GM06990 (cell line): ENCODE measurements around the gene CCNYL1.

Experiments
- DNase-seq: peaks from one replicate; pipeline ENCODE4 v3.0.0-alpha.2; 2011; ENCODE audit not compliant: insufficient read length; ENCODE audit errors: extremely low read depth
- H3K27me3 ChIP-seq: replicated peaks from 2 replicates; pipeline ENCODE4 v1.6.0; 2011; ENCODE audit warnings: low read length; ENCODE audit not compliant: control insufficient read depth, insufficient read depth
- H3K36me3 ChIP-seq: 2 replicates; pipeline ENCODE4 v1.5.1; 2011; ENCODE audit warnings: low read length; ENCODE audit not compliant: control insufficient read depth, insufficient read depth
- H3K4me3 ChIP-seq: replicated peaks from 2 replicates; pipeline ENCODE4 v1.5.1; 2011; ENCODE audit warnings: low read depth, mild to moderate bottlenecking, control low read depth, low read length
- TF ChIP-seq, protein P1 (sequence below): IDR thresholded peaks from 2 replicates; pipeline ENCODE4 v1.5.1; 2011; ENCODE audit warnings: low read length, control low read depth, mild to moderate bottlenecking, inconsistent platforms; ENCODE audit not compliant: insufficient read depth, poor library complexity, severe bottlenecking

CCNYL1 gene

DNA sequence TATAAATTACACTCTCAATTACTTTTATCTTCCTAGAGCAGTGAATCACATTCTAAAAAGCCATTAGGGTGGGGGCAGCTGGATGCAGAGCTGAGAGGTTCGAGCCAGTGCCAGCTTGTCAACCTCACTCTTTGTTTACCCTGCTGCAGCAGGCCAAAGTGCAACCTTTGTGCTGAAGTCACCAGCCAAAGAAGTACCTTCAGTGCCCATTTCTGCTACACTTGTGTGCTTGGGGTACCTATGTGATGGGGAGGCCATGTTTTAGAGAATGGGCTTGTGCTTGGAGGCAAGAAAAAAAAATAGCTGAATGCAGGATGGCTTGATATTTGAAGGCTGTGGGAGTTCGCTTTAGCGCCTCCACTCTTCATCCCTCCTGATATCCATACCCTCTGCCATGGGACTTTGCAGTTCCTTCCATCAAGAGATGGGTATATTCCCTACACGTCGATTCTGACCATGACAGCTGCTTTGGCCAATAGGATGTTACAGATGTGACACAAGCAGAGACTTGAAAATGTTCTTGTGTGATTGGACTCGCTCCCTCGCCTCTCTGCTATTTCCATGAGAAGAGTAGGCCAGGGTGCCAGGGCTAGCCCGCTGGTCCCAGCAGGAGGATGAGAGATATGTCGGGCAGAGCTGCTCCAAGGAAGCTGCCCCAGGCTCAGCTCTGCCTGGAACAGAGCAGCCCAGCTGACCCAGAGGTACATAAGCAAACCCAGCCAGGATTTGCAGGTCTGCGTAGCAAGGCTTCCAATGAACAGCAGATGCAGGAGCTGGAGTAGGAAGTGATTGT lies 71.0 kb downstream of the CCNYL1 start:
- H3K36me3 ChIP-seq = no peaks in the 10 kb centered on the region
- TF ChIP-seq, protein P1, sequence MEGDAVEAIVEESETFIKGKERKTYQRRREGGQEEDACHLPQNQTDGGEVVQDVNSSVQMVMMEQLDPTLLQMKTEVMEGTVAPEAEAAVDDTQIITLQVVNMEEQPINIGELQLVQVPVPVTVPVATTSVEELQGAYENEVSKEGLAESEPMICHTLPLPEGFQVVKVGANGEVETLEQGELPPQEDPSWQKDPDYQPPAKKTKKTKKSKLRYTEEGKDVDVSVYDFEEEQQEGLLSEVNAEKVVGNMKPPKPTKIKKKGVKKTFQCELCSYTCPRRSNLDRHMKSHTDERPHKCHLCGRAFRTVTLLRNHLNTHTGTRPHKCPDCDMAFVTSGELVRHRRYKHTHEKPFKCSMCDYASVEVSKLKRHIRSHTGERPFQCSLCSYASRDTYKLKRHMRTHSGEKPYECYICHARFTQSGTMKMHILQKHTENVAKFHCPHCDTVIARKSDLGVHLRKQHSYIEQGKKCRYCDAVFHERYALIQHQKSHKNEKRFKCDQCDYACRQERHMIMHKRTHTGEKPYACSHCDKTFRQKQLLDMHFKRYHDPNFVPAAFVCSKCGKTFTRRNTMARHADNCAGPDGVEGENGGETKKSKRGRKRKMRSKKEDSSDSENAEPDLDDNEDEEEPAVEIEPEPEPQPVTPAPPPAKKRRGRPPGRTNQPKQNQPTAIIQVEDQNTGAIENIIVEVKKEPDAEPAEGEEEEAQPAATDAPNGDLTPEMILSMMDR = no peak
- DNase-seq = no peak
- H3K27me3 ChIP-seq = no peaks in the 10 kb centered on the region
- no peak overlapping the region for H3K4me3 ChIP-seq

DNA sequence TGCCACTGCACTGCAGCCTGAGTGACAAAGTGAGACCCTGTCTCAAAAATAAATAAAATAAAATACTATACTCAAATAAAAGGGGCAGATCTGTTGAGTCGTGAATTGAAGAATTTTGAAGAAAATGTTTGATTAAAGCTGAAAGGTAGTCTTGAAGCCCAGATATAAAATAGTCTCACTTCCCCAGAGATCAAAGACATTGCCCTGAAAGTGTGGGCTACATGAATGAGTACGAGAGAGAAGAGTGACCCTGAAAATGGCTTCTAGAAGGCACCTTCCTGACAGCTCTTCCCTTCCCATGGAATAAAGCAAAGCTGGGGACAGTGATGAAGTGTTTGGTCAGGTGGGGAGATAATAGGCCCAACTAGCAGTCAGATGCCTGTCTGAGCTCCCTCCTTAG lies 72.1 kb downstream of the CCNYL1 start:
- Histone ChIP-seq H3K36me3 (no peaks in the 10 kb centered on the region), H3K27me3 (no peaks in the 10 kb centered on the region), H3K4me3 (no peak overlapping the region)
- TF ChIP-seq, protein P1 = no peak
- DNase-seq = no peak

DNA sequence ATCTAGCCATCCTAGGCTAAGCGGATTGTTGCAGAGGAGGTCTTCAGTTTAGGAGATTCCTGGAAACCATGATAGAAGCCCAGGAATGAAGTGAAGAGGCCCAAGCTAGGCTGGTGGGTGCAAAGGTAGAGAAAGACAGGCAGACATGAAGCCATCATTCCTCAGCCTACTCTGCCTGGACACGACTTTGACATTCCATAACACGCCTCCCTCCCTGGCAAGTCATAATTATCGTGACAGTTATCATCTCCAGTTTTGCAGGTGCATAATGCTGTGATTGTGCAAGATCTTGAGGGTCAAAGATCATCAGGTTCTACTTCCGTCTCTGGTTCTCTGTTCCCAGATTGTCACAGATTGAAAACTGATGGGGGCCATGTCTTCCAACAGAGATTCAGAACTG lies 73.5 kb downstream of the CCNYL1 start:
- Histone ChIP-seq H3K27me3 (no peaks in the 10 kb centered on the region), H3K36me3 (no peaks in the 10 kb centered on the region), H3K4me3 (no peak overlapping the region)
- no peak for DNase-seq
- TF ChIP-seq, protein P1 = no peak

DNA sequence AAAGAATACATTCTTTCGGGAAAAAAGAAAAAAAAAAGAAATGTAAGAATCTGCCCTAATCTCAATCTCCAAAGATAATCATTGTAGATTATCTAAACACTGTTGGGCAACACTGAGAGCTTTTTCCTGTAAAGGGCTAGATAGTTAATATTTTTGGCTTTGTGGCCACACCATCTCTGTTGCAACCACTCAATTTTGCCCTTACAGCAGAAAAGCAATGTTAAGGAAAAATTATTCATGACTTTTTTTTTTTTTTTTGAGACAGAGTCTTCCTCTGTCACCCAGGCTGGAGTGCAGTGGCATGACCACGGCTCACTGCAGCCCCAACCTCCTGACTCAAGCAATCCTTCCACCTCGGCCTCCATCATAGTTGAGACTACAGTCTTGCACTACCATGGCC lies 75.6 kb downstream of the CCNYL1 start:
- DNase-seq = no peak
- H3K4me3 ChIP-seq = no peak overlapping the region
- H3K36me3 ChIP-seq = no peaks in the 10 kb centered on the region
- no peaks in the 10 kb centered on the region for H3K27me3 ChIP-seq
- TF ChIP-seq, protein P1 = no peak

DNA sequence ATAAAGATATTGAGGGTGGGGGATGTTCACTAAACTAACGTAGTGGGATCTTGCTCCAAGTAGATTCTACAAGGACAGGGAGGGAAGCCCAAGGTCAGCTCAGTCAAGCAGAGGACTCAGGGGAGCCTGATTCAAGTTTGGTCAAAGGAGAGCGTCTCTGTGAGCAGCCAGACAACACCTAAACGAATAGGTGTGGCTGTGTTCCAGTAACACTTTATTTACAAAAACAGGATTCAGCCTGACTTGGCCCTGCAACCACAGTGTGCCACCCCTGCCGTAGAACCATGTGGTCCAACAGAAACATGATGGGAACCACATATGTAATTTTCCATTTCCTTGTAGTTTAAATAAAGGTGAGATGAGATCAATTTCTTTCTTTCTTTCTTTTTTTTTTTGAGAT lies 76.4 kb downstream of the CCNYL1 start:
- Histone ChIP-seq H3K27me3 (no peaks in the 10 kb centered on the region), H3K4me3 (no peak overlapping the region), H3K36me3 (no peaks in the 10 kb centered on the region)
- DNase-seq = no peak
- TF ChIP-seq, protein P1 = no peak
